ENCODE measurements around the gene CDCA8.
"Not testable (repeated sequence)": the region's sequence is repeated elsewhere in the genome, so short reads cannot be mapped to it uniquely, and the experiment has no call there.

DNA sequence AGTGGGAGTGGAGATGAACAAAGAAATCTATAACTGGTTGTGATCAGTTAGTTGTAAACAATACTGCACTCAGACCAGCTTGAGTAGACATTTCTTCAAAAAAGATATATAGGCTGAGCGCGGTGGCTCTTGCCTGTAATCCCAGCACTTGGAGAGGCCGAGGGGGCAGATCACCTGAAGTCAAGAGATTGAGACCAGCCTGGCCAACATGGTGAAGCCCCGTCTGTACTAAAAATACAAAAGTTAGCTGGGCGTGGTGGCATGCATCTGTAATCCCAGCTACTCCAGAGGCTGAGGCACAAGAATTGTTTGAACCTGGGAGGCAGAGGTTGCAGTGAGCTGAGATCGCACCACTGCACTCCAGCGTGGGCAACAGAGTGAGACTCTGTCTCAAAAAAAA is 45.7 kb downstream of the CDCA8 start:
- TF ChIP-seq, protein P1, sequence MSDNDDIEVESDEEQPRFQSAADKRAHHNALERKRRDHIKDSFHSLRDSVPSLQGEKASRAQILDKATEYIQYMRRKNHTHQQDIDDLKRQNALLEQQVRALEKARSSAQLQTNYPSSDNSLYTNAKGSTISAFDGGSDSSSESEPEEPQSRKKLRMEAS (IDR thresholded peaks at IDR 0.05; ENCODE audit: insufficient read depth, insufficient read length): not testable (repeated sequence)
- TF ChIP-seq, protein P2, sequence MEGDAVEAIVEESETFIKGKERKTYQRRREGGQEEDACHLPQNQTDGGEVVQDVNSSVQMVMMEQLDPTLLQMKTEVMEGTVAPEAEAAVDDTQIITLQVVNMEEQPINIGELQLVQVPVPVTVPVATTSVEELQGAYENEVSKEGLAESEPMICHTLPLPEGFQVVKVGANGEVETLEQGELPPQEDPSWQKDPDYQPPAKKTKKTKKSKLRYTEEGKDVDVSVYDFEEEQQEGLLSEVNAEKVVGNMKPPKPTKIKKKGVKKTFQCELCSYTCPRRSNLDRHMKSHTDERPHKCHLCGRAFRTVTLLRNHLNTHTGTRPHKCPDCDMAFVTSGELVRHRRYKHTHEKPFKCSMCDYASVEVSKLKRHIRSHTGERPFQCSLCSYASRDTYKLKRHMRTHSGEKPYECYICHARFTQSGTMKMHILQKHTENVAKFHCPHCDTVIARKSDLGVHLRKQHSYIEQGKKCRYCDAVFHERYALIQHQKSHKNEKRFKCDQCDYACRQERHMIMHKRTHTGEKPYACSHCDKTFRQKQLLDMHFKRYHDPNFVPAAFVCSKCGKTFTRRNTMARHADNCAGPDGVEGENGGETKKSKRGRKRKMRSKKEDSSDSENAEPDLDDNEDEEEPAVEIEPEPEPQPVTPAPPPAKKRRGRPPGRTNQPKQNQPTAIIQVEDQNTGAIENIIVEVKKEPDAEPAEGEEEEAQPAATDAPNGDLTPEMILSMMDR (IDR thresholded peaks at IDR 0.05; ENCODE audit: extremely low read depth in 1 of 2, insufficient read depth in 1 of 2, low read depth in 1 of 2, low read length in 2 of 2): not testable (repeated sequence)
- not testable (repeated sequence) for TF ChIP-seq POLR2A (IDR thresholded peaks at IDR 0.05; ENCODE audit: low read depth, low read length); POLR2AphosphoS5 (IDR thresholded peaks at IDR 0.05; ENCODE audit: insufficient read depth, low read depth, low read length); EZH2 (IDR thresholded peaks at IDR 0.05; ENCODE audit: borderline replicate concordance, low read depth, low read length, severe bottlenecking)

All from endothelial cell of umbilical vein (primary cell).